DMS 273 treated with DMSO at 0.1 percent for 48 hours (cell line): ENCODE results near the gene ANP32B.

Experiments used
- DNase-seq: peaks from one replicate; lab custom pipeline; 2025; lab: John Stamatoyannopoulos, UW

ANP32B gene

GRCh38 chr9:98031169-98031568 lies 48.0 kb downstream of the ANP32B start:
- DNase-seq: no peak

- no peak for DNase-seq
Observed at GRCh38 chr9:98031935-98032334, 48.8 kb downstream of the ANP32B start.

GRCh38 chr9:98034593-98035546 lies 51.7 kb downstream of the ANP32B start:
- DNase-seq: no peak

- no peak for DNase-seq
Observed at GRCh38 chr9:98037357-98037756, 54.2 kb downstream of the ANP32B start.

GRCh38 chr9:98038958-98039357 lies 55.8 kb downstream of the ANP32B start:
- DNase-seq: no peak

- DNase-seq: no peak
Observed at GRCh38 chr9:98039607-98040017, 56.5 kb downstream of the ANP32B start.

- DNase-seq: no peak
Observed at GRCh38 chr9:98040212-98040611, 57.1 kb downstream of the ANP32B start.

DNA sequence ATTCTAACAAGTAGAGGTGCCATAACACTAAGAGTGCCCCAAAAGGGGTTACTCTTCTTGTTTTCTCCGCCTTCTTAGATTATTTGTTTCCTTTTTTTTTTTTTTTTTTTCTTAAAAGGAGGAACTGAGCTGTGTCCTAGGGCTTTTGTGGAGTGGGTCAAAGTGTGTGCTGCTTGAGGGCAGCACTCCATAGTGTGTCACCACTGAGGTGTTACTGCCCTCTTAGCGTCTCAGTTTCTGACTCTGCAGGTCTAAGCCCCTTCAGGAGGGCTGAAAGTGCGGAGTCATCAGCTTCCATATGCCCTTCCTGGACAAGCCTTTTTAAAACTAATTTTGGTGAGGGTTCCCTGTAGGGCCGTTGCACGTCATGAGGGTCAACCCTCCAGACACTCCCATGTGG lies 60.8 kb downstream of the ANP32B start:
- DNase-seq: no peak

DNA sequence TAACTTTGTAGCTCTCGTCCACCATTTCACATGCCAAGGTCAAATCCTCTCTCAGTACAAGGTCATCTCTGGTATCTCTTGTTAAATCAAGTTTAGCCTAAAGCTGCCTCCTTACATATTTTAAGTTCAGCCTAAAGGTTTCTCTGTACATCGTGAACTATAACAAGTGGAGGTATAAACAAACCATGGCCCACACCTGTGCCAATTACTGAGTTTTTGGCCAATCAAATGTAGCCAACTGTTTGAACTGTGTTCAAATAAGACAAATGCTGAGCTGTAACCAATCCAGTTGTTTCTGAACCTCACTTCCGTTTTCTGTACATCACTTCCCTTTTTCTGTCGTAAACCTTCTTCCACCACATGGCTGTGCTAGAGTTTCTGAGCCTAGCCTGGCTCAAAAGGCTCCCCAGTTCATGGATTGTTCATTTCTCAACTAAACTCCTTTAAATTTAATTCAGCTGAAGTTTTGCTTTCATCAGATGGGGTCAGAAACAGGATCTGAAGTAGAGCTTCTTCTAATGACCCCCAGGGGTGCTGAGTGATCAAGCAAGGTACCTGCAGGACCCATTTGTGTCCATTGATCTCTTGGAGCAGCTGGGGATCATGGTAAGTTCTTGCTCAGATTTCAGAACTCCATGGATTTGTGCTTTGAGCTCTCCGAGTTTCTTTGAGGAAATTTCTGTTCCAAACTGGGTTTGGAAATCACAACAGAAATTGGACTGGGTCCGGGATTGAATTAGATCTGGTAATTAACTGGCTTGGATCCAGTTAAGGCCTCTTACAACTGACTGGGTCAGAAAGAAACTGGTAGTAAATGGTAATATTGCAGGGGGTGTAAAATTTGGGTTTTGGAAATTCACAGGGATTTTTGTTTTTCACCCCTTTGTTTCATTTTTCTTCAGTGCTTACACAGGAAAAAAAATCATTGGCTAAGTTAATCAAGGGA lies 62.4 kb downstream of the ANP32B start:
- DNase-seq: peak; percentile 75

DNA sequence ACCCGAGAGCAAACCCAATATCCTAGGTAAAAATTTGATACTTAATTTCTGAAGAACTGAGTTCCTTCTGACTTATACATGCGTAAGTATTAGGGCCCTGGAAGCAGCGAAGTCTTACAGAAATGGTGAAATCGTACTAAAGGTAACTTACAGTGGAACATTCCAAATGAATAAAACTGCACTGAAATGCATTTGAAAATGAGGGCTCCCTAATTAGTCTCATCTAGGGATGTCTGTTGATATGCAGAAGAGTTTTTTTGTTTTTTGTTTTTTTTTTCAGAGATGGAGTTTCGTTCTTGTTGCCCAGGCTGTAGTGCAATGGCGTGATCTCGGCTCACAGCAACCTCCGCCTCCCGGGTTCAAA lies 63.0 kb downstream of the ANP32B start:
- DNase-seq: no peak

DNA sequence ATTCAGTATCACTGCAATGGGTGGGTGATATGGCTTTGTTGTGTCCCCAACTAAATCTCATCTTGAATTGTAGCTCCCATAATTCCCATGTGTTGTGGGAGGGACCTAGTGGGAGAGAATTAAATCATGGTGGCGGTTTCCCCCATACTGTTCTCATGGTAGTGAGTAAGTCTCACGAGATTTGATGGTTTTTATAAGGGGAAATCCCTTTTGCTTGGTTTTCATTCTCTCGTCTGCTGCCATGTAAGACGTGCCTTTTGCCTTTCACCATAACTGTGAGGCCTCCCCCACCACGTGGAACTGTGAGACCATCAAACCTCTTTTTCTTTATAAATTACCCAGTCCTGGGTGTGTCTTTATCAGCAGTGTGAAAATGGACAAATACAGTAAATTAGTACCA lies 63.9 kb downstream of the ANP32B start:
- DNase-seq: no peak

- no peak for DNase-seq
Observed at GRCh38 chr9:98049288-98050072, 66.3 kb downstream of the ANP32B start.

DNA sequence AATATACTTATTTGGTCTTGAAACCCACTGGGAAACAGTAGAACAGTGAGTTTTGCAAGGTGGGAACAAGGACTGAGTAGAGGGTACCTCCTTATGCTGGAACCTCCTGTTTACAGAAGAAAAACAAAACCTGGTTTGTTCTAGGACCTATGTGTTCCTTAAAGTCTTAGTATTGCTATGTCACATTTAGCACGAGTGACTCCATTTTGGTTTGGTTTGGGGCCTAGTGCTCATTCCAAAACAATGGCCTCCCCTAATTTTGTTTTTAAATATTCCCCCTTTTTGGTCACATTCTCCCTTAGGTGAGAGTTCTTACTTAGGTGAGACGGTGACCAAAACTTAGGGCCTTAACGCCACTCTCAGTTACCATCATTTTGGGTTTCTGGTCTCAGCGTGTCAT lies 67.2 kb downstream of the ANP32B start:
- DNase-seq: no peak

GRCh38 chr9:98054376-98054951 lies 71.3 kb downstream of the ANP32B start:
- DNase-seq: no peak

- peak; percentile 91 for DNase-seq
Observed at GRCh38 chr9:98056269-98057137, 73.4 kb downstream of the ANP32B start, which contains the start of gene NANS. TSS of gene NANS (plus strand) at chr9:98056732. CDS start at chr9:98056809, 77 bp downstream.

DNA sequence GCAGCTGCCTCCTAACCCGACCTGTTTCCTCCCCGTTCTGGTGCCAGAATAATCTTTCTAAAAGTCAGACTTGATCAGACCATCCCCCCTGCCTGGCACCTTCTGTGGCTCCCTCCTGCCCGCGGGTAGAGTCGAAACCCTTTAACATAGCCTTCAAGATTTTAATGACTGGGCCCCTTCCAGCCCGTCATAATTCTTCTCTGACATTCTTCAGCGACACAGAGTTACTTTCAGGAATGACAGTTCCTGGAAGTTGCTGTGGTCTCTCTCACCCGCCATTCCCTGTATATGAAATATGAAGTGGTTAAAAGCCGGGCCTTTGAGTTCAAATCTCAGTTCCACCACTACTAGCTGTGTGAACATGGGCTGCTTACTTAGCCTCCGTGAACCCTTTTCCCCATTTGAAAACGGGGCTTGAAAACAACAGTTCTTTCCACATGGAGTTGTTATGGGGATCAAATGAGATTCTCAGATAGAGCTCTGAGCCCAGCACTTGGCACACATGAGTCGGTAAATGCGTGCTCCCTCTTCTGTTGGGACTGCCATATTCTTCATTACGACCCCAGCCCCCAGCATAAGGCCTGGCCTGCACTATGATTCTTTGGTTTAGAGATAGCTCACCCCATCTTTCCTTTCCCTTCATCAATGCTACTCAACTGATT lies 74.1 kb downstream of the ANP32B start:
- no peak for DNase-seq

GRCh38 chr9:98062161-98062560 lies 79.0 kb downstream of the ANP32B start:
- DNase-seq: no peak

- DNase-seq: no peak
Observed at GRCh38 chr9:98064623-98065392, 81.7 kb downstream of the ANP32B start.
